ENCODE measurements around the gene FAM200A. TPM values are rescaled to one million over a fixed set of nuclear protein-coding genes. Genes with fewer than 3 reads are reported as not detected.

FAM200A gene
- total RNA-seq, 4 donors from 2014 or later: 4.8 to 8.8 (median 5.6) TPM

DNA sequence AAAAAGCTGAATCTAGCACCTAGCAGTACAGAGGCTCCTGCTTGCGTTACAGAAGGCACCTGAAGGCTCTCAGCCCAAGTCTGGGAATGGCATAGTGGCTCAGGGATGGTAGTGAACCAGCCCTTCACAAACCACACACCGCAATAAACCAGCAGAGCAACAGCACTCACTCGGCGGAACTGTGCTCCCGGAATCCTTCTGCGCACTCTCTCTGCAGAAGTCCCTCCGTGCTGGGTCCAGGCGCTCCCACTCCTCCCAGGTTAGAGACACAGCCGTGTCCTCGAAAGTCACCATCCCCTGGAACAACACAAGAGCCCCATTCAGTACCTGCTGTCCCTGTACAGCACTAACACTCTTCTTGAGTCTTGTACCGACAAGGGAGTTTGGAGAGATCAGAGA lies 53.4 kb downstream of the FAM200A start:
- 77 to 81% methylated on average over 10 to 11 of the region's 11 CpGs for WGBS, 2 donors
- DNase-seq (ENCODE audit: low spot score in 2 of 2): no peak
- Histone ChIP-seq H3K9me3 (peaks cover 0 to 17% (median 7%) of the 10 kb centered on the region in 4 donors), H3K4me3 (peak overlapping the region; percentile 57 to 87 (median 84)), H3K4me1 (peaks cover 0 to 31% (median 24%) of the 10 kb centered on the region in 4 donors), H3K27ac (peak overlapping the region in 1 of 4 donors; percentile 96), H3K36me3 (peaks cover 4 to 51% (median 20%) of the 10 kb centered on the region in 3 donors), H3K27me3 (no peaks in the 10 kb centered on the region)
- TF ChIP-seq POLR2A (IDR thresholded peaks at IDR 0.05) (no peak), EP300 (IDR thresholded peaks at IDR 0.05) (no peak), CTCF (IDR thresholded peaks at IDR 0.05) (no peak)

DNA sequence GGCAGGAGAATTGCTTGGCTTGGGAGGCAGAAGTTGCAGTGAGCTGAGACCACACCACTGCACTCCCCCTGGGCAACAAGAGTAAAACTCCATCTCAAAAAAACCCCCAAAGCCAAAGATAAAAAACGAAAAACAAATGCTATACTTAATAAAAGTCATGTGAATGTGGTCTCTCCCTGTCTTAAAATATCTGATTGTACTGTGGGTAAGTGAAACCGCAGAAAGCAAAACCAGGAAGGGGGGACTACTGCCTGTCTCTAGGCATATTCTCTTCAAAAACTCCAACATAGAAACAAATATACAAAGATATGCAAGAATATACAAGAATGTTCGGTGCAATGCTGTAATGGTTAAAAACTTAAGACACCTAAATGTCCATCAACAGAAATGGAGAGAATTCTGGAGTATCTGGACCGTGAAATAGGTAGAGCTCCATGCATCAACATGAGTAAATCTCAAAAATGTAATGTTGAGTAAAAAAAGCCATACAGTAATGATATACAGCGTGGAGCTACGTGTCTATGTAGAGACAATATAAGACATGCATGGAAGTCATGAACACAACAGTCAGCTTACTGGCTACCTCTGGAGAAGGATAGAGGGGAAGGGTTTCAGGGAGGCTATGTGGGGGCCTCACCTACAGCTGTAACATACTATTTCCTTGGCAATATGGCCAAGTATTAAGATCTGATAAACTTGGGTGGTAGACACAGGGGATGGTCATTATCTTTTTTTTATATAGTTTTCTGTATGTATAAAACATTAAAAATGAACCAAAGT lies 54.0 kb downstream of the FAM200A start:
- H3K27ac ChIP-seq: no peak overlapping the region
- peaks cover 0 to 23% (median 9%) of the 10 kb centered on the region in 4 donors for H3K9me3 ChIP-seq
- peaks cover 0 to 31% (median 24%) of the 10 kb centered on the region in 4 donors for H3K4me1 ChIP-seq
- peaks cover 9 to 57% (median 21%) of the 10 kb centered on the region in 3 donors for H3K36me3 ChIP-seq
- no peak for DNase-seq (ENCODE audit: low spot score in 2 of 2)
- TF ChIP-seq POLR2A (IDR thresholded peaks at IDR 0.05) (no peak), CTCF (IDR thresholded peaks at IDR 0.05) (no peak), EP300 (IDR thresholded peaks at IDR 0.05) (no peak)
- H3K4me3 ChIP-seq: peak overlapping the region in 3 of 4 donors; percentile 82 to 87 (median 85)
- no peaks in the 10 kb centered on the region for H3K27me3 ChIP-seq
- 82 to 86% methylated on average over 6 of the region's 6 CpGs for WGBS, 2 donors

Other genes with a start within 250 kb of the FAM200A start
- gene ARPC1A, start 226.2 kb downstream of the FAM200A start, total RNA-seq: 100 to 1,000 TPM in 3 of 4 donors, 10 to 100 TPM in 1; 92.2 to 151 (median 118) TPM
- gene ARPC1B, start 177.4 kb downstream of the FAM200A start, total RNA-seq: 100 to 1,000 TPM; 178 to 337 (median 306) TPM
- 100 to 1,000 TPM in 1 of 4 donors, 10 to 100 TPM in 3; 65.4 to 107 (median 68.8) TPM for gene PDAP1, start 143.5 kb downstream of the FAM200A start, total RNA-seq
- 10 to 100 TPM; 55.9 to 87.3 (median 75.8) TPM for gene BUD31, start 143.1 kb downstream of the FAM200A start, total RNA-seq
- 10 to 100 TPM in 2 of 4 donors, 1 to 10 TPM in 2; 6.9 to 10.8 (median 9.5) TPM for gene PTCD1, start 113.3 kb downstream of the FAM200A start, total RNA-seq
- 10 to 100 TPM; 34.3 to 77.9 (median 50.1) TPM for gene CPSF4, start 113.2 kb downstream of the FAM200A start, total RNA-seq
- gene ATP5MF, start 85.9 kb downstream of the FAM200A start, total RNA-seq: 100 to 1,000 TPM; 127 to 656 (median 375) TPM
- gene ZNF789, start 79.2 kb downstream of the FAM200A start, total RNA-seq: 10 to 100 TPM in 3 of 4 donors, 1 to 10 TPM in 1; 7.4 to 16.5 (median 12.1) TPM
- 10 to 100 TPM; 36.9 to 47.3 (median 44.5) TPM for gene ZNF394, start 51.8 kb downstream of the FAM200A start, total RNA-seq
- gene ZKSCAN5, start 47.5 kb downstream of the FAM200A start, total RNA-seq: 10 to 100 TPM in 2 of 4 donors, 1 to 10 TPM in 2; 9.0 to 11.7 (median 9.9) TPM
- 100 to 1,000 TPM in 2 of 4 donors, 10 to 100 TPM in 2; 90.8 to 140 (median 104) TPM for gene ZNF655, start 6.5 kb upstream of the FAM200A start, total RNA-seq
- 1 to 10 TPM in 3 of 4 donors, not detected in 1; 1.2 to 1.8 (median 1.5) TPM for gene TMEM225B, start 46.2 kb upstream of the FAM200A start, total RNA-seq
- gene ZSCAN25, start 64.8 kb upstream of the FAM200A start, total RNA-seq: 10 to 100 TPM; 23.2 to 34.1 (median 30.2) TPM
- 10 to 100 TPM in 2 of 4 donors, 1 to 10 TPM in 2; 2.4 to 42.9 (median 10.7) TPM for gene CYP3A5, start 127.9 kb upstream of the FAM200A start, total RNA-seq
- gene CYP3A7, start 183.1 kb upstream of the FAM200A start, total RNA-seq: under 1 TPM in 1 of 4 donors, not detected in 3; 0.22 TPM
- 1 to 10 TPM in 1 of 4 donors, under 1 TPM in 1, not detected in 2; 0.22 to 1.5 TPM for gene CYP3A4, start 232.1 kb upstream of the FAM200A start, total RNA-seq

Data from tibial nerve (tissue), 4 donors.